RWPE1 (cell line): ENCODE results near the gene ARHGAP28.

ENCODE experiments used
- CTCF ChIA-PET: fragments of 350-600 bp; sonication (Branson Sonifier 250); formaldehyde crosslinking; extraction: SDS; loops from one replicate; lab custom pipeline; 2021; lab: Yijun Ruan, JAX
- POLR2A ChIA-PET: fragments of 400-600 bp; formaldehyde crosslinking; extraction: SDS; loops from one replicate; lab custom pipeline; 2020; ENCODE audit warnings: antibody characterized with exemption; ENCODE audit not compliant: low non-redundant PET; lab: Yijun Ruan, JAX
- DNase-seq: peaks from one replicate; pipeline ENCODE4 v3.0.0; 2012; ENCODE audit warnings: low spot score
- H3K27ac ChIP-seq: fragments of 450-650 bp; 2 replicates; pipeline ENCODE4 v1.5.1; 2017
- CTCF ChIP-seq: fragments of 450-650 bp; conservative IDR thresholded peaks from 2 replicates; pipeline ENCODE4 v1.5.1; 2017; ENCODE audit warnings: low read depth, mild to moderate bottlenecking

The ARHGAP28 gene

GRCh38 chr18:6850396-6850795 is 120.9 kb downstream of the ARHGAP28 start:
- POLR2A ChIA-PET: no interaction called here
- TF ChIP-seq CTCF: no peak
- CTCF ChIA-PET: no interaction called here
- no peak for DNase-seq
- H3K27ac ChIP-seq: no peak overlapping the region

GRCh38 chr18:6851480-6851879 is 122.0 kb downstream of the ARHGAP28 start:
- no peak for DNase-seq
- ChIA-PET POLR2A (no interaction called here), CTCF (no interaction called here)
- no peak for TF ChIP-seq CTCF
- H3K27ac ChIP-seq: no peak overlapping the region

GRCh38 chr18:6854811-6855210 is 125.3 kb downstream of the ARHGAP28 start:
- ChIA-PET POLR2A (no interaction called here), CTCF (no interaction called here)
- no peak for DNase-seq
- no peak overlapping the region for H3K27ac ChIP-seq
- TF ChIP-seq CTCF: no peak

GRCh38 chr18:6855767-6856166 is 126.3 kb downstream of the ARHGAP28 start:
- ChIA-PET CTCF (interaction anchor here (0.7 kb wide), 1 partner anchor 18 kb away, joined by 3 read pairs; no protein-coding TSS in a partner anchor), POLR2A (no interaction called here)
- H3K27ac ChIP-seq: no peak overlapping the region
- no peak for TF ChIP-seq CTCF
- DNase-seq: no peak

- CTCF ChIA-PET: interaction anchor here (1.3 kb wide), 1 partner anchor 19 kb away, joined by 5 read pairs; no protein-coding TSS in a partner anchor
- TF ChIP-seq CTCF: no peak
- H3K27ac ChIP-seq: no peak overlapping the region
- POLR2A ChIA-PET: no interaction called here
- no peak for DNase-seq
Observed at GRCh38 chr18:6857300-6857699, 127.8 kb downstream of the ARHGAP28 start.

- no peak overlapping the region for H3K27ac ChIP-seq
- ChIA-PET CTCF (no interaction called here), POLR2A (no interaction called here)
- no peak for DNase-seq
- TF ChIP-seq CTCF: no peak
Observed at GRCh38 chr18:6859676-6860422, 130.3 kb downstream of the ARHGAP28 start.
